Spleen (tissue), 11 donors: ENCODE results near the gene SPATC1L. TPM values are rescaled to one million over a fixed set of nuclear protein-coding genes. Genes with fewer than 3 reads are reported as not detected.
A peak's percentile ranks its signal among the peaks of the same experiment; 100 is the strongest.
"Not testable (repeated sequence)": the region's sequence is repeated elsewhere in the genome, so short reads cannot be mapped to it uniquely, and the experiment has no call there.

Experiments
- DNase-seq: peaks from one replicate; pipeline ENCODE4 v3.0.0-alpha.2; 2020
- H3K27ac ChIP-seq, 8 donors: fragments of 200-600 bp; sonication (generic) in 7 of 8; 1 replicate in 4 of 8; 2 replicates in 4 of 8; pipeline versions ENCODE4 v1.5.0 to v1.8.0; 2016 to 2021; ENCODE audit warnings: inconsistent platforms in 4 of 8, mild to moderate bottlenecking in 4 of 8, moderate library complexity in 1 of 8
- H3K27me3 ChIP-seq, 7 donors: fragments of 200-600 bp; sonication (generic) in 6 of 7; replicated peaks in 1 of 7; 1 replicate in 4 of 7; 2 replicates in 3 of 7; pipeline versions ENCODE4 v1.5.0 to v1.8.0; 2016 to 2021; ENCODE audit warnings: inconsistent platforms in 3 of 7, mild to moderate bottlenecking in 1 of 7
- H3K36me3 ChIP-seq, 6 donors: fragments of 200-600 bp; sonication (generic) in 5 of 6; 1 replicate in 4 of 6; 2 replicates in 2 of 6; pipeline versions ENCODE4 v1.5.0 to v1.8.0; 2016 to 2021; ENCODE audit warnings: inconsistent platforms in 2 of 6
- H3K4me1 ChIP-seq, 6 donors: fragments of 200-600 bp; sonication (generic) in 5 of 6; 1 replicate in 3 of 6; 2 replicates in 3 of 6; pipeline versions ENCODE4 v1.5.0 to v1.8.0; 2016 to 2021; ENCODE audit warnings: inconsistent platforms in 3 of 6
- H3K4me3 ChIP-seq, 8 donors: fragments of 200-600 bp; sonication (generic) in 7 of 8; 1 replicate in 4 of 8; 2 replicates in 4 of 8; pipeline versions ENCODE4 v1.5.0 to v1.8.0; 2016 to 2021; ENCODE audit warnings: inconsistent platforms in 4 of 8, mild to moderate bottlenecking in 4 of 8, moderate library complexity in 2 of 8
- H3K9me3 ChIP-seq, 8 donors: fragments of 200-600 bp; sonication (generic) in 7 of 8; 1 replicate in 4 of 8; 2 replicates in 4 of 8; pipeline versions ENCODE4 v1.5.0 to v1.8.0; 2016 to 2021; ENCODE audit warnings: inconsistent platforms in 4 of 8
- POLR2A ChIP-seq, 3 donors: fragments of 450-650 bp; IDR thresholded peaks; one replicate each; pipeline ENCODE4 v1.5.1; 2017; ENCODE audit warnings: antibody characterized with exemption in 3 of 3, mild to moderate bottlenecking in 1 of 3
- POLR2AphosphoS5 ChIP-seq, 3 donors: sonication (generic); formaldehyde crosslinking; IDR thresholded peaks; one replicate each; pipeline ENCODE4 v1.5.1; 2017; ENCODE audit warnings: antibody characterized with exemption in 3 of 3
- WGBS, 5 donors: extraction: QIAGEN DNeasy Blood & Tissue Kit in 3 of 5; methylation state at CpG; one replicate each; pipeline versions ENCODE4 v1.1.5 to v1.1.7; 2013 to 2018; 5-methylcytosine and 5-hydroxymethylcytosine counted together
- intact Hi-C: fragments of 100-400 bp; cut with DNase I; formaldehyde crosslinking; loops from one replicate; pipeline ENCODE4 v1.15.0; 2023; ENCODE audit warnings: low total_unique reads
- polyA plus RNA-seq, 3 donors: library from polyadenylated mRNA; stranded (reverse); fragments of 200-250 nt; gene quantifications; one replicate each; pipeline ENCODE4 v1.2.1, GENCODE V29; 2013
- total RNA-seq, 7 donors: library from RNA; depleted of rRNA in 3 of 7; stranded (reverse); fragments of >200 nt in 3 of 7; fragmentation: NEBNext Ultra II Directional in 4 of 7; extraction: Animal tissue kit (Norgen Biotek cat#: 25700) in 4 of 7; gene quantifications; one replicate each; pipeline versions ENCODE4 v1.1.0 to v1.2.1, GENCODE V29; 2016 to 2021
- TF ChIP-seq, protein P1 (sequence below), 11 experiments: fragments of 200-600 bp in 7 of 11; fragments of 450-650 bp in 4 of 11; sonication (generic) in 4 of 11; IDR thresholded peaks in 8 of 11; conservative IDR thresholded peaks in 3 of 11; 1 replicate in 7 of 11; 2 replicates in 4 of 11; pipeline versions ENCODE4 v1.4.0 to v1.8.0; 2016 to 2021; ENCODE audit warnings: antibody characterized with exemption in 11 of 11, inconsistent platforms in 4 of 11, mild to moderate bottlenecking in 1 of 11
- donor health status: healthy with polysubstance abuse.
- donor health status: DM: no; HTN: no; CAD: no; lungs with moderate emphysema.
- donor health status: DM: no; HTN: no; CAD: no.
- donor health status: Bipolar disorder and iron deficiency.
- donor health status: healthy.
- donor health status: DM: no; HTN: no; CAD: no.
- donor health status: DM: yes; HTN: yes; CAD: no.

The SPATC1L gene
- total and polyA plus RNA-seq, 10 donors = 4.4 to 13.4 (median 9.8) TPM

DNA sequence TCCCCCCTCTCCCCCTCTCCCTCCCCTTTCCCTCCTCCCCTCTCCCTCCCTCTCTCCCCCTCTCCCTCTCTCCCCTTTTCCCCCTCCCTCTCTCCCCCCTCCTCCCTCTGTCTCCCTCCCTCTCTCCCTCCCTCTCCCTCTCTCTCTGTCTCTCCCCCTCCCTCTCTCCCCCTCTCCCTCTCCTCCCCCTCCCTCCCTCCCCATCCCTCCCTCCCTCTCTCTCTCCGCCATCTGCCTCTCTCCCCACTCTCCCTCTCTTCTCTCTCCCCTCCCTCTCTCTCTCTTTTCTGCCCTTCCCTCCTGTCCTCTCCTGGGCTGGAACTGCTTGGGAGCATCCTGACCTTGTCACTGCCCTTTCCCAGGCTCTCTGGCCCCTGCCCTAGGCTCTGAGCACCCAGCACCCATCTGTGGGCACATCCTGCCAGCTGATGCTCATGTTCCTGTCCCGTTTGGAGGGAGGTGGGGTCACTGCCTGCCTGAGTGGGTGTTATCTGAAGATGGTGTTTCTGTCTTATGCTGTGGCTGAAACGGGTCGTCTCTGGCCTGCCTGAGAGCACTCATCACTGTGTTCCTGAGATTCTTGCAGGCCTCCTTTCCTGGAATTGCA, 39.7 kb downstream of the SPATC1L start:
- Histone ChIP-seq H3K36me3 (no peaks in the 10 kb centered on the region), H3K27ac (no peak overlapping the region), H3K27me3 (peaks cover 0 to 9% (median 0%) of the 10 kb centered on the region in 7 donors), H3K4me1 (peaks cover 0 to 12% (median 7%) of the 10 kb centered on the region in 6 donors), H3K9me3 (peaks cover 0 to 4% (median 0%) of the 10 kb centered on the region in 8 donors), H3K4me3 (no peak overlapping the region)
- 40 to 54% (median 47%) methylated on average over 4 of the region's 4 CpGs for WGBS, 5 donors
- TF ChIP-seq POLR2A (IDR thresholded peaks at IDR 0.05) (no peak), POLR2AphosphoS5 (IDR thresholded peaks at IDR 0.05) (no peak)
- TF ChIP-seq, protein P1, sequence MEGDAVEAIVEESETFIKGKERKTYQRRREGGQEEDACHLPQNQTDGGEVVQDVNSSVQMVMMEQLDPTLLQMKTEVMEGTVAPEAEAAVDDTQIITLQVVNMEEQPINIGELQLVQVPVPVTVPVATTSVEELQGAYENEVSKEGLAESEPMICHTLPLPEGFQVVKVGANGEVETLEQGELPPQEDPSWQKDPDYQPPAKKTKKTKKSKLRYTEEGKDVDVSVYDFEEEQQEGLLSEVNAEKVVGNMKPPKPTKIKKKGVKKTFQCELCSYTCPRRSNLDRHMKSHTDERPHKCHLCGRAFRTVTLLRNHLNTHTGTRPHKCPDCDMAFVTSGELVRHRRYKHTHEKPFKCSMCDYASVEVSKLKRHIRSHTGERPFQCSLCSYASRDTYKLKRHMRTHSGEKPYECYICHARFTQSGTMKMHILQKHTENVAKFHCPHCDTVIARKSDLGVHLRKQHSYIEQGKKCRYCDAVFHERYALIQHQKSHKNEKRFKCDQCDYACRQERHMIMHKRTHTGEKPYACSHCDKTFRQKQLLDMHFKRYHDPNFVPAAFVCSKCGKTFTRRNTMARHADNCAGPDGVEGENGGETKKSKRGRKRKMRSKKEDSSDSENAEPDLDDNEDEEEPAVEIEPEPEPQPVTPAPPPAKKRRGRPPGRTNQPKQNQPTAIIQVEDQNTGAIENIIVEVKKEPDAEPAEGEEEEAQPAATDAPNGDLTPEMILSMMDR (IDR thresholded peaks at IDR 0.05 in 8 of 11, conservative IDR thresholded peaks at IDR 0.05 in 3 of 11) = no peak
- intact Hi-C loops = no loop called here
- no peak for DNase-seq

DNA sequence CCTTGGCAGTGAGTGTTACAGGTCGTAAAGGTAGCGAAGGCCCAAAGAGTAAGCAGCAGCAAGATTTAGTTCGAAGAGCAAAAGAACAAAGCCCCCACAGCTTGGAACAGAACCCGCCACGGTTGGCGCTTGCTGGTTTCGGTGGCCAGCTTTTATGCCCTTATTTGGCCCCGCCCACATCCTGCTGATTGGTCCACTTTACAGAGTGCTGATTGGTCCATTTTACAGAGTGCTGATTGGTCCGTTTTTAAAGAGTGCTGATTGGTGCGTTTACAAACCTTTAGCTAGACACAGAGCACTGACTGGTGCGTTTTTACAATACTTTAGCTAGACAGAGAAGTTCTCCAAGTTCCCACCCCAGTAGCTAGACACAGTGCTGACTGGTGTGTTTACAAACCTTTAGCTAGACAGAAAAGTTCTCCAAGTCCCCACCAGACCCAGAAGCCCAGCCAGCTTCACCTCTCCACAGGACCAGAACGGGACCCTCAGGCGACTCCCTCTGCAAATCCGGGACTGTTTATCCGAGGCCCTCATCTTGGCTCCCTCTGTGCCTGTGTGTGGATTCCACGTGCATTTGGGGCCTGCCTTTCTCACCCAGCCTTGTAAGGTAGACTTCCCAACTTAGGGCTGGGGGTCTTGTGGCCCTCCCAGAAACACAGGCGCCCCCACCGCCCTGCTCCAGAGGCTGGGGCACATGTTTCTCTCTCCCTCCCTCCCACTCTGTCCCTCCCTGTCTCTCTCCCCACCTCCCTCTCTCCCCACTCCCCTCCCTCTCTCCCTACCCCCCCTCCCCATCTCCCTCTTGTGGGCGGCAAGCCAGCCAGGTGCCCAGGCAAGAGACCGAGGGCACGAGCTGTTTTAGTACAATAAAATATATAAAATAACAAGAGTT, 41.4 kb downstream of the SPATC1L start:
- H3K4me1 ChIP-seq = peaks cover 0 to 12% (median 7%) of the 10 kb centered on the region in 6 donors
- 86 to 88% (median 87%) methylated on average over 21 of the region's 21 CpGs for WGBS, 5 donors
- H3K9me3 ChIP-seq = peaks cover 0 to 4% (median 0%) of the 10 kb centered on the region in 8 donors
- TF ChIP-seq, protein P1 (IDR thresholded peaks at IDR 0.05 in 8 of 11, conservative IDR thresholded peaks at IDR 0.05 in 3 of 11) = no peak
- TF ChIP-seq POLR2A (IDR thresholded peaks at IDR 0.05) (no peak), POLR2AphosphoS5 (IDR thresholded peaks at IDR 0.05) (no peak)
- intact Hi-C loops = no loop called here
- no peaks in the 10 kb centered on the region for H3K36me3 ChIP-seq
- H3K27me3 ChIP-seq = peaks cover 0 to 23% (median 0%) of the 10 kb centered on the region in 7 donors
- peak; percentile 69 for DNase-seq
- no peak overlapping the region for H3K27ac ChIP-seq
- H3K4me3 ChIP-seq = no peak overlapping the region

DNA sequence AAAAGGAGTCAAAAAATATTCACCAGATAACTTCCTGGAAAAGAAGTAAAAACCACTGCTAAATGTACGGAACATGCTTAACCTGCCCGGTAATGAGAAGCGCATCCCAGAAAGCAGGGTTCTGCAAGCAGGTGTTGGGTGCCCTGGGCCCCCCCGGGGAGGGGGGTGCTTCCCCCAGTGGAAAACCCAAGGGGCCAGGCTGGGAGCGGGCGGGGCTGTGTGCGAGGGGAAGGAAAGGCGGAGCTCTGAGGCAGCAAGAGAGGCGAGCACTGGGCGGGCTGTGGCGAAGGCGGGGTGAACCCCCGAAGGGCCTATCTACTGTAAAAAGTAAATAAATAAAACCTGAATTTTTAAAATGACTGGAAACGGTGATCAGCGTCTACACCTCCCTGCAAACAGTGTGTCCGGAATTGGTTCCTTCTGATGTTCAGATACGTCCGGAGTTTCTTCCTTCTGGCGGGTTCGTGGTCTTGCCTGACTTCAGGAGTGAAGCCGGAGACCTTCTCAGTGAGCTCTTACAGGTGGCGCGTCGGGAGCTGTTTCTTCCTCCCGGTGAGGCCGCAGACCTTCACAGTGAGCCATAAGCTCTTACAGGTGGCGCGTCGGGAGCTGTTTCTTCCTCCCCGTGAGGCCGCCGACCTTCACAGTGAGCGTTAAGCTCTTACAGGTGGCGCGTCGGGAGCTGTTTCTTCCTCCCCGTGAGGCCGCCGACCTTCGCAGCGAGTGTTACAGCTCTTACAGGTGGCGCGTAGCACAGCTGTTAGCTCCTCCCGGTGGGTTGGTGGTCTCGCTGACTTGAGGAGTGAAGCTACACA, 42.3 kb downstream of the SPATC1L start:
- Histone ChIP-seq H3K27ac (no peak overlapping the region), H3K4me1 (peaks cover 0 to 12% (median 7%) of the 10 kb centered on the region in 6 donors), H3K36me3 (no peaks in the 10 kb centered on the region), H3K27me3 (peaks cover 0 to 30% (median 0%) of the 10 kb centered on the region in 7 donors), H3K9me3 (peaks cover 0 to 4% (median 0%) of the 10 kb centered on the region in 8 donors), H3K4me3 (no peak overlapping the region)
- WGBS, 5 donors = 89 to 93% (median 91%) methylated on average over 43 to 45 of the region's 45 CpGs
- intact Hi-C loops = no loop called here
- TF ChIP-seq POLR2AphosphoS5 (IDR thresholded peaks at IDR 0.05) (no peak), POLR2A (IDR thresholded peaks at IDR 0.05) (no peak)
- TF ChIP-seq, protein P1 (IDR thresholded peaks at IDR 0.05 in 8 of 11, conservative IDR thresholded peaks at IDR 0.05 in 3 of 11) = no peak
- peak; percentile 70 for DNase-seq

DNA sequence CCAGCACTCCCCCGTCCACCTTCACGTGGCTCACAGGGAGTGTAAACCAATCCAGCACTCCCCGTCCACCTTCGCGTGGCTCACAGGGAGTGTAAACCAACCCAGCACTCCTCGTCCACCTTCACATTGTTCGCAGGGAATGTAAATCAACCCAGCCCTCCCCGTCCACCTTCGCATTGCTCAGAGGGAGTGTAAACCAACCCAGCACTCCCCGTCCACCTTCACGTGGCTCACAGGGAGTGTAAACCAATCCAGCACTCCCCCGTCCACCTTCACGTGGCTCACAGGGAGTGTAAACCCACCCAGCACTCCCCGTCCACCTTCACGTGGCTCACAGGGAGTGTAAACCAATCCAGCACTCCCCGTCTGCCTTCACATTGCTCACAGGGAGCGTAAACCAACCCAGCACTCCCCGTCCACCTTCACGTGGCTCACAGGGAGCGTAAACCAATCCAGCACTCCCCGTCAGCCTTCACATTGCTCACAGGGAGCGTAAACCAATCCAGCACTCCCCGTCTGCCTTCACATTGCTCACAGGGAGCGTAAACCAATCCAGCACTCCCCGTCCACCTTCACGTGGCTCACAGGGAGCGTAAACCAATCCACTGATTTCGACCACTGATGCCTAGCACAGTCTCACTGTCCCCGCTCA, 43.8 kb downstream of the SPATC1L start:
- H3K36me3 ChIP-seq, H3K9me3 ChIP-seq, DNase-seq, intact Hi-C loops, H3K4me3 ChIP-seq, H3K27ac ChIP-seq: not testable (repeated sequence)
- WGBS, 5 donors = 66 to 79% (median 67%) methylated on average over 29 of the region's 29 CpGs
- Histone ChIP-seq H3K4me1 (peaks cover 0 to 12% (median 7%) of the 10 kb centered on the region in 6 donors), H3K27me3 (peaks cover 0 to 38% (median 0%) of the 10 kb centered on the region in 7 donors)
